ENCODE results near the gene KCP. TPM values are rescaled to one million over a fixed set of nuclear protein-coding genes. Genes with fewer than 3 reads are reported as not detected.

KCP gene
- total RNA-seq, 1 donor from 2014 or later = 1.8 TPM

- ATAC-seq = no peak
- intact Hi-C loops (cut with DNase I) = no loop called here
- DNase-seq (ENCODE audit: low spot score) = peak; percentile 33
Measured at GRCh38 chr7:128912281-128912680, 1.8 kb upstream of the KCP start.

GRCh38 chr7:128911423-128912031 lies 1.0 kb upstream of the KCP start:
- peak; percentile 49 for DNase-seq (ENCODE audit: low spot score)
- peak; percentile 29 for ATAC-seq
- intact Hi-C loops (cut with DNase I) = no loop called here

GRCh38 chr7:128909625-128910568 lies 612 bp downstream of the KCP start:
- intact Hi-C loops (cut with DNase I) = loop anchor here (10.0 kb wide), 1 partner anchor 185 kb away; no protein-coding TSS in a partner anchor
- ATAC-seq (peak; percentile 7), DNase-seq (ENCODE audit: low spot score) (peak; percentile 54)

- DNase-seq (ENCODE audit: low spot score) = peak; percentile 19
- intact Hi-C loops (cut with DNase I) = loop anchor here (10.0 kb wide), 1 partner anchor 186 kb away; no protein-coding TSS in a partner anchor
- no peak for ATAC-seq
Measured at GRCh38 chr7:128908750-128909624, 1.5 kb downstream of the KCP start.

- no peak for ATAC-seq
- DNase-seq (ENCODE audit: low spot score) = peak; percentile 38
- intact Hi-C loops (cut with DNase I) = loop anchor here (10.0 kb wide), 1 partner anchor 188 kb away; no protein-coding TSS in a partner anchor
Measured at GRCh38 chr7:128906766-128907559, 3.5 kb downstream of the KCP start.

GRCh38 chr7:128906001-128906765 lies 4.3 kb downstream of the KCP start:
- intact Hi-C loops (cut with DNase I) = loop anchor here (10.0 kb wide), 1 partner anchor 189 kb away; no protein-coding TSS in a partner anchor
- ATAC-seq = no peak
- DNase-seq (ENCODE audit: low spot score) = peak; percentile 36

- peak; percentile 29 for ATAC-seq
- intact Hi-C loops (cut with DNase I) = loop anchor here (10.0 kb wide), 1 partner anchor 190 kb away; no protein-coding TSS in a partner anchor
- DNase-seq (ENCODE audit: low spot score) = peak; percentile 35
Measured at GRCh38 chr7:128904381-128905197, 5.9 kb downstream of the KCP start.

GRCh38 chr7:128903621-128904361 lies 6.7 kb downstream of the KCP start:
- peak; percentile 40 for ATAC-seq
- intact Hi-C loops (cut with DNase I) = loop anchor here (10.0 kb wide), 1 partner anchor 191 kb away; no protein-coding TSS in a partner anchor
- DNase-seq (ENCODE audit: low spot score) = peak; percentile 56

- ATAC-seq (peak; percentile 11), DNase-seq (ENCODE audit: low spot score) (peak; percentile 45)
- intact Hi-C loops (cut with DNase I) = loop anchor here (10.0 kb wide), 1 partner anchor 192 kb away; no protein-coding TSS in a partner anchor
Measured at GRCh38 chr7:128902761-128903585, 7.5 kb downstream of the KCP start.

- intact Hi-C loops (cut with DNase I) = loop anchor here (10.0 kb wide), 1 partner anchor 195 kb away; no protein-coding TSS in a partner anchor
- DNase-seq (ENCODE audit: low spot score) = no peak
- no peak for ATAC-seq
Measured at GRCh38 chr7:128900237-128900636, 10.3 kb downstream of the KCP start.

- no peak for DNase-seq (ENCODE audit: low spot score)
- intact Hi-C loops (cut with DNase I) = no loop called here
- no peak for ATAC-seq
Measured at GRCh38 chr7:128899392-128899791, 11.1 kb downstream of the KCP start.

- intact Hi-C loops (cut with DNase I) = no loop called here
- DNase-seq (ENCODE audit: low spot score) = no peak
- ATAC-seq = no peak
Measured at GRCh38 chr7:128895320-128895719, 15.2 kb downstream of the KCP start.

GRCh38 chr7:128894101-128894440 lies 16.4 kb downstream of the KCP start:
- DNase-seq (ENCODE audit: low spot score) (no peak), ATAC-seq (no peak)
- intact Hi-C loops (cut with DNase I) = no loop called here

- intact Hi-C loops (cut with DNase I) = no loop called here
- DNase-seq (ENCODE audit: low spot score) = no peak
- ATAC-seq = peak; percentile 20
Measured at GRCh38 chr7:128893251-128894100, 17.0 kb downstream of the KCP start.

Measured in sciatic nerve (tissue), 2 donors.